HG03378 (cell line): ENCODE results near the gene PRM1.

ENCODE experiments used
- ATAC-seq: cut with Tn5 transposase; IDR thresholded peaks from one replicate; pipeline ENCODE4 v1.9.1; 2021; ENCODE audit warnings: mild to moderate bottlenecking, moderate library complexity; ENCODE audit not compliant: unreplicated experiment

PRM1 gene

GRCh38 chr16:11239644-11240632 lies 41.2 kb downstream of the PRM1 start:
- no peak for ATAC-seq

- no peak for ATAC-seq
Observed at GRCh38 chr16:11238272-11239202, 42.6 kb downstream of the PRM1 start.

GRCh38 chr16:11236461-11237254 lies 44.5 kb downstream of the PRM1 start:
- no peak for ATAC-seq

- ATAC-seq = no peak
Observed at GRCh38 chr16:11235703-11235991, 45.5 kb downstream of the PRM1 start.

- ATAC-seq = no peak
Observed at GRCh38 chr16:11234884-11235702, 46.0 kb downstream of the PRM1 start.

GRCh38 chr16:11233727-11234376 lies 47.3 kb downstream of the PRM1 start:
- ATAC-seq = no peak

- peak; percentile 49 for ATAC-seq
Observed at GRCh38 chr16:11232852-11233726, 48.0 kb downstream of the PRM1 start.

- no peak for ATAC-seq
Observed at GRCh38 chr16:11232302-11232851, 48.8 kb downstream of the PRM1 start.

GRCh38 chr16:11231367-11231970 lies 49.7 kb downstream of the PRM1 start:
- no peak for ATAC-seq
